Mesodermal cell (in vitro differentiated cells): ENCODE results near the gene PTGER3.

ENCODE experiments used
- H3K27ac ChIP-seq: 2 replicates; pipeline ENCODE4 v1.7.0; 2013; ENCODE audit warnings: mild to moderate bottlenecking, low read depth, low read length, moderate library complexity; ENCODE audit not compliant: severe bottlenecking
- H3K36me3 ChIP-seq: 2 replicates; pipeline ENCODE4 v1.7.1; 2013; ENCODE audit warnings: mild to moderate bottlenecking, low read length, moderate library complexity; ENCODE audit not compliant: control insufficient read depth, insufficient read depth
- H3K4me1 ChIP-seq: one replicate; pipeline ENCODE4 v1.7.1; 2013; ENCODE audit warnings: mild to moderate bottlenecking, low read length; ENCODE audit not compliant: insufficient read depth, control insufficient read depth, poor library complexity, severe bottlenecking
- H3K4me3 ChIP-seq: 2 replicates; pipeline ENCODE4 v1.7.0; 2013; ENCODE audit warnings: low read length, control low read depth, mild to moderate bottlenecking; ENCODE audit not compliant: insufficient read depth, poor library complexity, severe bottlenecking; ENCODE audit errors: extremely low read depth
- H3K9me3 ChIP-seq: 2 replicates; pipeline ENCODE4 v1.7.1; 2013; ENCODE audit warnings: mild to moderate bottlenecking, low read length, moderate library complexity; ENCODE audit not compliant: control insufficient read depth
- WGBS, 2 experiments: methylation state at CpG; one replicate each; pipeline ENCODE4 v1.1.5; 2013; ENCODE audit warnings: missing lambda C conversion rate in 2 of 2; ENCODE audit not compliant: insufficient coverage in 2 of 2; 5-methylcytosine and 5-hydroxymethylcytosine counted together

PTGER3 gene

GRCh38 chr1:71033136-71033535 lies 14.5 kb downstream of the PTGER3 start:
- H3K4me3 ChIP-seq: no peak overlapping the region
- no peaks in the 10 kb centered on the region for H3K4me1 ChIP-seq
- no peaks in the 10 kb centered on the region for H3K9me3 ChIP-seq
- H3K36me3 ChIP-seq: no peaks in the 10 kb centered on the region
- no peak overlapping the region for H3K27ac ChIP-seq
- WGBS, 2 experiments: 100% methylated on average over 1 of the region's 1 CpG

GRCh38 chr1:71031426-71031825 lies 16.2 kb downstream of the PTGER3 start:
- H3K9me3 ChIP-seq: no peaks in the 10 kb centered on the region
- H3K27ac ChIP-seq: no peak overlapping the region
- H3K4me1 ChIP-seq: no peaks in the 10 kb centered on the region
- no peaks in the 10 kb centered on the region for H3K36me3 ChIP-seq
- H3K4me3 ChIP-seq: no peak overlapping the region

GRCh38 chr1:71030026-71030425 lies 17.6 kb downstream of the PTGER3 start:
- H3K4me1 ChIP-seq: no peaks in the 10 kb centered on the region
- no peaks in the 10 kb centered on the region for H3K9me3 ChIP-seq
- H3K36me3 ChIP-seq: no peaks in the 10 kb centered on the region
- no peak overlapping the region for H3K27ac ChIP-seq
- WGBS, 2 experiments: no CpG with 5 or more reads among the region's 1 CpG
- no peak overlapping the region for H3K4me3 ChIP-seq

GRCh38 chr1:71028981-71029380 lies 18.6 kb downstream of the PTGER3 start:
- no peak overlapping the region for H3K4me3 ChIP-seq
- no peaks in the 10 kb centered on the region for H3K9me3 ChIP-seq
- H3K4me1 ChIP-seq: no peaks in the 10 kb centered on the region
- WGBS, 2 experiments: no CpG with 5 or more reads among the region's 1 CpG
- no peak overlapping the region for H3K27ac ChIP-seq
- no peaks in the 10 kb centered on the region for H3K36me3 ChIP-seq

- H3K36me3 ChIP-seq: no peaks in the 10 kb centered on the region
- H3K27ac ChIP-seq: no peak overlapping the region
- no peaks in the 10 kb centered on the region for H3K9me3 ChIP-seq
- no peaks in the 10 kb centered on the region for H3K4me1 ChIP-seq
- no peak overlapping the region for H3K4me3 ChIP-seq
- 91 to 96% methylated on average over 7 of the region's 7 CpGs for WGBS, 2 experiments
These were observed 19.6 kb downstream of the PTGER3 start for GRCh38 chr1:71027991-71028390.

GRCh38 chr1:71026093-71026492 lies 21.5 kb downstream of the PTGER3 start:
- no peak overlapping the region for H3K27ac ChIP-seq
- WGBS, 2 experiments: 100% methylated on average over 1 of the region's 4 CpGs; no CpG with 5 or more reads in 1 of the 2 experiments

GRCh38 chr1:71023515-71023914 lies 24.1 kb downstream of the PTGER3 start:
- H3K9me3 ChIP-seq: no peaks in the 10 kb centered on the region
- H3K36me3 ChIP-seq: no peaks in the 10 kb centered on the region
- H3K4me3 ChIP-seq: no peak overlapping the region
- 72 to 81% methylated on average over 3 of the region's 4 CpGs for WGBS, 2 experiments
- H3K27ac ChIP-seq: no peak overlapping the region
- no peaks in the 10 kb centered on the region for H3K4me1 ChIP-seq

More at GRCh38 chr1:71026093-71026492, 21.5 kb downstream of the PTGER3 start:
- no peaks in the 10 kb centered on the region for H3K36me3 ChIP-seq
- H3K4me1 ChIP-seq: no peaks in the 10 kb centered on the region
- no peaks in the 10 kb centered on the region for H3K9me3 ChIP-seq
- no peak overlapping the region for H3K4me3 ChIP-seq

- Histone ChIP-seq H3K27ac (no peak overlapping the region), H3K4me1 (no peaks in the 10 kb centered on the region), H3K36me3 (no peaks in the 10 kb centered on the region), H3K9me3 (no peaks in the 10 kb centered on the region), H3K4me3 (no peak overlapping the region)
- WGBS, 2 experiments: 50 to 72% methylated on average over 3 to 4 of the region's 7 CpGs
These were observed 28.2 kb downstream of the PTGER3 start for GRCh38 chr1:71019233-71019969.

- Histone ChIP-seq H3K27ac (no peak overlapping the region), H3K4me1 (no peaks in the 10 kb centered on the region), H3K36me3 (no peaks in the 10 kb centered on the region), H3K9me3 (no peaks in the 10 kb centered on the region), H3K4me3 (no peak overlapping the region)
These were observed 28.8 kb downstream of the PTGER3 start for GRCh38 chr1:71018791-71019190.

- Histone ChIP-seq H3K4me1 (no peaks in the 10 kb centered on the region), H3K4me3 (no peak overlapping the region), H3K27ac (no peak overlapping the region), H3K9me3 (no peaks in the 10 kb centered on the region), H3K36me3 (no peaks in the 10 kb centered on the region)
- 71 to 100% methylated on average over 1 to 2 of the region's 5 CpGs for WGBS, 2 experiments
These were observed 31.9 kb downstream of the PTGER3 start for GRCh38 chr1:71015745-71016144.

- 80% methylated on average over 1 of the region's 1 CpG; no CpG with 5 or more reads in 1 of the 2 experiments for WGBS, 2 experiments
- Histone ChIP-seq H3K36me3 (no peaks in the 10 kb centered on the region), H3K4me3 (no peak overlapping the region), H3K4me1 (no peaks in the 10 kb centered on the region), H3K9me3 (no peaks in the 10 kb centered on the region), H3K27ac (no peak overlapping the region)
These were observed 33.4 kb downstream of the PTGER3 start for GRCh38 chr1:71014178-71014579.
